ENCODE measurements around the gene PLEKHA6. TPM values are rescaled to one million over a fixed set of nuclear protein-coding genes. Genes with fewer than 3 reads are reported as not detected.

The PLEKHA6 gene
- total RNA-seq, 1 experiment from 2014 or later, result 5.5 TPM

DNA sequence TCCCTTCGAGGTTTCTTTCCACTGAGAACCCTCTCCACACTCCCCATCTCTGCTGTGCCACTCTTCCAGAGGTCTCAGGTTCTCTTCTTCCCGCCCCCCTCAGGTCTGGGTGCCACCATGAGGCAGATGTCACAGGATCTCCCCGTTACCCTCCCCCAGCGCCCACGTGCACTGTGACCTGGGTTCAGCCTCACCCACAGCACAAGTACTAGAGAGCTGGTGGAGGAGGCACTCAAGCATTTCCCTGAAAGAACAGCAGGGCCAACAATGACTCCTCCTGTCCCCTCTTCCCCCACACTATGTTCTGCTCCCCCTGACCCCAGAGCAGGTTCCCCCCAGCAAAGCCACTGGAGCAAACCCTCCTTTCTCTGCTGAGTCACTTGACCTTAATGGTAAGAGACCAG lies 14.3 kb downstream of the PLEKHA6 start:
- Histone ChIP-seq H3K27me3 (ENCODE audit: control insufficient read depth, insufficient read depth, low read length) (no peaks in the 10 kb centered on the region), H3K4me1 (ENCODE audit: control insufficient read depth, insufficient read depth, low read length) (no peaks in the 10 kb centered on the region), H3K4me3 (ENCODE audit: low read depth in 2 of 2, low read length in 2 of 2) (no peak overlapping the region), H3K9me3 (ENCODE audit: control insufficient read depth, insufficient read depth, low read depth, low read length) (no peaks in the 10 kb centered on the region), H3K36me3 (ENCODE audit: control insufficient read depth, insufficient read depth, low read length) (no peaks in the 10 kb centered on the region), H3K27ac (ENCODE audit: low read length) (no peak overlapping the region)
- no peak for TF ChIP-seq SIN3A (IDR thresholded peaks at IDR 0.05; ENCODE audit: borderline replicate concordance, insufficient read depth, low read depth, low read length)
- ATAC-seq (no peak), DNase-seq (ENCODE audit: low read depth, low spot score) (no peak)
- POLR2A ChIA-PET, result no interaction called here
- in situ Hi-C loops (cut with HindIII; ENCODE audit: low pct_unique_long_range_greater_than_20kb, low sequenced_read_pairs) (no loop called here), intact Hi-C loops (cut with micrococcal nuclease; ENCODE audit: unreplicated experiment) (no loop called here)
- BruUV-seq (replicated peaks), result no TSS peak
- CTCF ChIA-PET, result interaction anchor here (0.5 kb wide), 1 partner anchor 34 kb away, joined by 4 read pairs; no protein-coding TSS in a partner anchor

DNA sequence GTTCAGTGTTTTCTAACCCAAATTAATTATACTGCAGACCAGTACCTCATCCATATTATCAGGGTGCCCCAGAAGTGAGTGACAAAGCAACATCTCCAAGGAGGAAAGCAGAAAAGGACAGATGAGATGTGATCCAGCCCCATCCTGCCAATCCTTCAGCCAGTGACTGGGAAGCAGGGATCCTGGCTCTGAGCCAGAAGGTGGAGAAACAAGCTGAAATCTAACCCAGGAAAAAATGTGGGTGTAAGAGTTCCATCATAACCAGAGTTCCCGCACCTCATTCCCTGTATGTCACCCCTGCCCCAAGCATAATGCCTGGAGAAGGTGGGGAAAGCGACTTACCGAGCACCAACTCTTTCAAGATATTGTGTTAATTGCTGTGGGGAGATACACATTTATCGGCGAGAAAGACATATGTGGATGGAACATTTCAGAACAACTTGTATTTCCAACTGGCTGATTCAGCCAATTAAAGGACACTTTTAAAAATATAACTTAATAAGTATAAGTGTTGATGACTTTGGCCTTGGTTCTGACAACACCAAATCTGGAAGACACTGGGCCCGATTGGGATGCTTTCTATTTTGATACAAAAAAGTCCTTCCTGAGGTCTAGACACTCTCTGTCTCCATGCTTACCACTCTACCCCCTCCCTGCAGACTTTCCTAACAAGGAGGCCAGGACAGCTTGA lies 14.9 kb downstream of the PLEKHA6 start:
- in situ Hi-C loops (cut with HindIII; ENCODE audit: low pct_unique_long_range_greater_than_20kb, low sequenced_read_pairs), result no loop called here
- no peaks in the 10 kb centered on the region for H3K9me3 ChIP-seq (ENCODE audit: control insufficient read depth, insufficient read depth, low read depth, low read length)
- H3K4me1 ChIP-seq (ENCODE audit: control insufficient read depth, insufficient read depth, low read length), result no peaks in the 10 kb centered on the region
- BruUV-seq (replicated peaks), result no TSS peak
- POLR2A ChIA-PET, result no interaction called here
- DNase-seq (ENCODE audit: low read depth, low spot score), result no peak
- H3K4me3 ChIP-seq (ENCODE audit: low read depth in 2 of 2, low read length in 2 of 2), result no peak overlapping the region
- CTCF ChIA-PET, result no interaction called here
- H3K27ac ChIP-seq (ENCODE audit: low read length), result no peak overlapping the region
- TF ChIP-seq POLR2AphosphoS5 (IDR thresholded peaks at IDR 0.05; ENCODE audit: low read depth, low read length), result no peak
- no peak for TF ChIP-seq SIN3A (IDR thresholded peaks at IDR 0.05; ENCODE audit: borderline replicate concordance, insufficient read depth, low read depth, low read length)
- TF ChIP-seq, protein P1, sequence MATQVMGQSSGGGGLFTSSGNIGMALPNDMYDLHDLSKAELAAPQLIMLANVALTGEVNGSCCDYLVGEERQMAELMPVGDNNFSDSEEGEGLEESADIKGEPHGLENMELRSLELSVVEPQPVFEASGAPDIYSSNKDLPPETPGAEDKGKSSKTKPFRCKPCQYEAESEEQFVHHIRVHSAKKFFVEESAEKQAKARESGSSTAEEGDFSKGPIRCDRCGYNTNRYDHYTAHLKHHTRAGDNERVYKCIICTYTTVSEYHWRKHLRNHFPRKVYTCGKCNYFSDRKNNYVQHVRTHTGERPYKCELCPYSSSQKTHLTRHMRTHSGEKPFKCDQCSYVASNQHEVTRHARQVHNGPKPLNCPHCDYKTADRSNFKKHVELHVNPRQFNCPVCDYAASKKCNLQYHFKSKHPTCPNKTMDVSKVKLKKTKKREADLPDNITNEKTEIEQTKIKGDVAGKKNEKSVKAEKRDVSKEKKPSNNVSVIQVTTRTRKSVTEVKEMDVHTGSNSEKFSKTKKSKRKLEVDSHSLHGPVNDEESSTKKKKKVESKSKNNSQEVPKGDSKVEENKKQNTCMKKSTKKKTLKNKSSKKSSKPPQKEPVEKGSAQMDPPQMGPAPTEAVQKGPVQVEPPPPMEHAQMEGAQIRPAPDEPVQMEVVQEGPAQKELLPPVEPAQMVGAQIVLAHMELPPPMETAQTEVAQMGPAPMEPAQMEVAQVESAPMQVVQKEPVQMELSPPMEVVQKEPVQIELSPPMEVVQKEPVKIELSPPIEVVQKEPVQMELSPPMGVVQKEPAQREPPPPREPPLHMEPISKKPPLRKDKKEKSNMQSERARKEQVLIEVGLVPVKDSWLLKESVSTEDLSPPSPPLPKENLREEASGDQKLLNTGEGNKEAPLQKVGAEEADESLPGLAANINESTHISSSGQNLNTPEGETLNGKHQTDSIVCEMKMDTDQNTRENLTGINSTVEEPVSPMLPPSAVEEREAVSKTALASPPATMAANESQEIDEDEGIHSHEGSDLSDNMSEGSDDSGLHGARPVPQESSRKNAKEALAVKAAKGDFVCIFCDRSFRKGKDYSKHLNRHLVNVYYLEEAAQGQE (IDR thresholded peaks at IDR 0.05; ENCODE audit: insufficient read depth in 1 of 2, low read depth in 2 of 2, low read length in 1 of 2), result no peak
- no peak for TF ChIP-seq TCF7L2 (IDR thresholded peaks at IDR 0.05; ENCODE audit: low read depth, low read length)
- TF ChIP-seq, protein P2, sequence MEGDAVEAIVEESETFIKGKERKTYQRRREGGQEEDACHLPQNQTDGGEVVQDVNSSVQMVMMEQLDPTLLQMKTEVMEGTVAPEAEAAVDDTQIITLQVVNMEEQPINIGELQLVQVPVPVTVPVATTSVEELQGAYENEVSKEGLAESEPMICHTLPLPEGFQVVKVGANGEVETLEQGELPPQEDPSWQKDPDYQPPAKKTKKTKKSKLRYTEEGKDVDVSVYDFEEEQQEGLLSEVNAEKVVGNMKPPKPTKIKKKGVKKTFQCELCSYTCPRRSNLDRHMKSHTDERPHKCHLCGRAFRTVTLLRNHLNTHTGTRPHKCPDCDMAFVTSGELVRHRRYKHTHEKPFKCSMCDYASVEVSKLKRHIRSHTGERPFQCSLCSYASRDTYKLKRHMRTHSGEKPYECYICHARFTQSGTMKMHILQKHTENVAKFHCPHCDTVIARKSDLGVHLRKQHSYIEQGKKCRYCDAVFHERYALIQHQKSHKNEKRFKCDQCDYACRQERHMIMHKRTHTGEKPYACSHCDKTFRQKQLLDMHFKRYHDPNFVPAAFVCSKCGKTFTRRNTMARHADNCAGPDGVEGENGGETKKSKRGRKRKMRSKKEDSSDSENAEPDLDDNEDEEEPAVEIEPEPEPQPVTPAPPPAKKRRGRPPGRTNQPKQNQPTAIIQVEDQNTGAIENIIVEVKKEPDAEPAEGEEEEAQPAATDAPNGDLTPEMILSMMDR (IDR thresholded peaks at IDR 0.05), result no peak
- no peaks in the 10 kb centered on the region for H3K36me3 ChIP-seq (ENCODE audit: control insufficient read depth, insufficient read depth, low read length)
- no peak for ATAC-seq
- intact Hi-C loops (cut with micrococcal nuclease; ENCODE audit: unreplicated experiment), result no loop called here
- no peaks in the 10 kb centered on the region for H3K27me3 ChIP-seq (ENCODE audit: control insufficient read depth, insufficient read depth, low read length)

DNA sequence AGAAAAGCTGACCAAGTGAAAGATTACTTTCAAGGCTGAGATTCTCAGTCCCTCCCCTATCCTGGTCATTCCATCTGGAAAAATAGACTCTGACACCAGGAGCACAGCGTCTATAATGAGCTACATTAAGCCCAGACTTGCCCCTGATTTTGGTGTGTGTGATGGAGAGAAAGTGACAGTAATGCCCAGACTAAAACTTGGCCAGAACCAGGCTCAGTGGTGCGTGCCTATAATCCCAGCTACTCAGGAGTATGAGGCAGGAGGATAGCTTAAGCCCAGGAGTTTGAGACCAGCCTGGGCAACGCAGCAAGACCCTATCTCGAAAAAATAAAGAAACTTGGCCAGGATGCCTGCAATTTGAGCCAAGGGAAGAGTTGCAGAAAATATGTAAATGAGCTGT lies 15.9 kb downstream of the PLEKHA6 start:
- no peak for ATAC-seq
- ChIA-PET POLR2A (no interaction called here), CTCF (no interaction called here)
- no peaks in the 10 kb centered on the region for H3K36me3 ChIP-seq (ENCODE audit: control insufficient read depth, insufficient read depth, low read length)
- in situ Hi-C loops (cut with HindIII; ENCODE audit: low pct_unique_long_range_greater_than_20kb, low sequenced_read_pairs), result no loop called here
- H3K9me3 ChIP-seq (ENCODE audit: control insufficient read depth, insufficient read depth, low read depth, low read length), result no peaks in the 10 kb centered on the region
- H3K27me3 ChIP-seq (ENCODE audit: control insufficient read depth, insufficient read depth, low read length), result no peaks in the 10 kb centered on the region
- no peak overlapping the region for H3K27ac ChIP-seq (ENCODE audit: low read length)
- no TSS peak for BruUV-seq (replicated peaks)
- intact Hi-C loops (cut with micrococcal nuclease; ENCODE audit: unreplicated experiment), result no loop called here
- DNase-seq (ENCODE audit: low read depth, low spot score), result no peak
- no peak for TF ChIP-seq POLR2AphosphoS5 (IDR thresholded peaks at IDR 0.05; ENCODE audit: low read depth, low read length)
- TF ChIP-seq, protein P2 (IDR thresholded peaks at IDR 0.05), result no peak
- no peak for TF ChIP-seq TCF7L2 (IDR thresholded peaks at IDR 0.05; ENCODE audit: low read depth, low read length)
- TF ChIP-seq, protein P1 (IDR thresholded peaks at IDR 0.05; ENCODE audit: insufficient read depth in 1 of 2, low read depth in 2 of 2, low read length in 1 of 2), result no peak
- TF ChIP-seq SIN3A (IDR thresholded peaks at IDR 0.05; ENCODE audit: borderline replicate concordance, insufficient read depth, low read depth, low read length), result no peak
- H3K4me1 ChIP-seq (ENCODE audit: control insufficient read depth, insufficient read depth, low read length), result no peaks in the 10 kb centered on the region
- no peak overlapping the region for H3K4me3 ChIP-seq (ENCODE audit: low read depth in 2 of 2, low read length in 2 of 2)

Data from Panc1 (cell line).